NCI-H748 (cell line): ENCODE data around the gene KAZN.

Experiments
- DNase-seq: peaks from one replicate; lab custom pipeline; 2025; ENCODE audit not compliant: unreplicated experiment; lab: John Stamatoyannopoulos, UW

Gene KAZN

GRCh38 chr1:14784790-14785773 lies 186.6 kb downstream of the KAZN start:
- no peak for DNase-seq

- DNase-seq = no peak
Observed at GRCh38 chr1:14786109-14786675, 187.7 kb downstream of the KAZN start.

GRCh38 chr1:14786681-14787080 lies 188.2 kb downstream of the KAZN start:
- no peak for DNase-seq

GRCh38 chr1:14787604-14788003 lies 189.1 kb downstream of the KAZN start:
- no peak for DNase-seq

- DNase-seq = no peak
Observed at GRCh38 chr1:14788080-14788479, 189.6 kb downstream of the KAZN start.

- no peak for DNase-seq
Observed at GRCh38 chr1:14790982-14791381, 192.5 kb downstream of the KAZN start.

- no peak for DNase-seq
Observed at GRCh38 chr1:14791654-14792053, 193.2 kb downstream of the KAZN start.

GRCh38 chr1:14794136-14794768 lies 195.8 kb downstream of the KAZN start:
- DNase-seq = no peak

- DNase-seq = no peak
Observed at GRCh38 chr1:14794906-14795305, 196.4 kb downstream of the KAZN start.

GRCh38 chr1:14795589-14795988 lies 197.1 kb downstream of the KAZN start:
- no peak for DNase-seq

GRCh38 chr1:14800014-14800413 lies 201.5 kb downstream of the KAZN start:
- DNase-seq = no peak

GRCh38 chr1:14800500-14801076 lies 202.1 kb downstream of the KAZN start:
- DNase-seq = no peak

- no peak for DNase-seq
Observed at GRCh38 chr1:14803002-14803789, 204.7 kb downstream of the KAZN start.

- DNase-seq = peak; percentile 39
Observed at GRCh38 chr1:14804626-14805025, 206.1 kb downstream of the KAZN start.

GRCh38 chr1:14806772-14807171 lies 208.3 kb downstream of the KAZN start:
- DNase-seq = no peak

GRCh38 chr1:14808768-14809167 lies 210.3 kb downstream of the KAZN start:
- no peak for DNase-seq

GRCh38 chr1:14809191-14809981 lies 210.9 kb downstream of the KAZN start:
- no peak for DNase-seq

GRCh38 chr1:14810595-14811361 lies 212.3 kb downstream of the KAZN start:
- no peak for DNase-seq

- DNase-seq = no peak
Observed at GRCh38 chr1:14811573-14811972, 213.1 kb downstream of the KAZN start.
